ENCODE results near the gene TNPO1. TPM values are rescaled to one million over a fixed set of nuclear protein-coding genes. Genes with fewer than 3 reads are reported as not detected.

Gene TNPO1
- total RNA-seq, 1 donor from 2014 or later = 316 TPM

GRCh38 chr5:72885824-72886223 is 69.4 kb downstream of the TNPO1 start:
- Histone ChIP-seq H4K20me1 (ENCODE audit: low read depth) (peaks cover 5% of the 10 kb centered on the region), H3K9me3 (ENCODE audit: low read depth) (no peaks in the 10 kb centered on the region), H3K9ac (no peak overlapping the region), H2AFZ (replicated peaks) (no peak overlapping the region), H3K4me3 (no peak overlapping the region), H3K36me3 (peaks cover 48% of the 10 kb centered on the region), H3K27ac (no peak overlapping the region), H3K4me2 (no peak overlapping the region), H3K79me2 (ENCODE audit: low read depth) (peaks cover 20% of the 10 kb centered on the region), H3K27me3 (no peaks in the 10 kb centered on the region), H3K4me1 (no peaks in the 10 kb centered on the region), H3F3A (ENCODE audit: low read depth) (no peaks in the 10 kb centered on the region)
- Mint-ChIP-seq H3K27me3 (ENCODE audit: insufficient read depth, low read depth) (no peaks in the 10 kb centered on the region), H3K4me1 (no peaks in the 10 kb centered on the region), H3K4me3 (no peak overlapping the region), H3K27ac (no peak overlapping the region), H3K36me3 (peaks cover 54% of the 10 kb centered on the region), H3K9me3 (no peaks in the 10 kb centered on the region)
- TF ChIP-seq EZH2phosphoT487 (IDR thresholded peaks at IDR 0.05) (no peak), EZH2 (IDR thresholded peaks at IDR 0.05) (no peak)
- TF ChIP-seq, protein P1, sequence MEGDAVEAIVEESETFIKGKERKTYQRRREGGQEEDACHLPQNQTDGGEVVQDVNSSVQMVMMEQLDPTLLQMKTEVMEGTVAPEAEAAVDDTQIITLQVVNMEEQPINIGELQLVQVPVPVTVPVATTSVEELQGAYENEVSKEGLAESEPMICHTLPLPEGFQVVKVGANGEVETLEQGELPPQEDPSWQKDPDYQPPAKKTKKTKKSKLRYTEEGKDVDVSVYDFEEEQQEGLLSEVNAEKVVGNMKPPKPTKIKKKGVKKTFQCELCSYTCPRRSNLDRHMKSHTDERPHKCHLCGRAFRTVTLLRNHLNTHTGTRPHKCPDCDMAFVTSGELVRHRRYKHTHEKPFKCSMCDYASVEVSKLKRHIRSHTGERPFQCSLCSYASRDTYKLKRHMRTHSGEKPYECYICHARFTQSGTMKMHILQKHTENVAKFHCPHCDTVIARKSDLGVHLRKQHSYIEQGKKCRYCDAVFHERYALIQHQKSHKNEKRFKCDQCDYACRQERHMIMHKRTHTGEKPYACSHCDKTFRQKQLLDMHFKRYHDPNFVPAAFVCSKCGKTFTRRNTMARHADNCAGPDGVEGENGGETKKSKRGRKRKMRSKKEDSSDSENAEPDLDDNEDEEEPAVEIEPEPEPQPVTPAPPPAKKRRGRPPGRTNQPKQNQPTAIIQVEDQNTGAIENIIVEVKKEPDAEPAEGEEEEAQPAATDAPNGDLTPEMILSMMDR (IDR thresholded peaks at IDR 0.05) = no peak
- no peak for DNase-seq (ENCODE audit: low spot score)

GRCh38 chr5:72888595-72888994 is 72.1 kb downstream of the TNPO1 start:
- peaks cover 19% of the 10 kb centered on the region for H3K79me2 ChIP-seq (ENCODE audit: low read depth)
- no peak overlapping the region for H2AFZ ChIP-seq (replicated peaks)
- no peak overlapping the region for H3K9ac ChIP-seq
- H3K4me1 Mint-ChIP-seq = no peaks in the 10 kb centered on the region
- no peak overlapping the region for H3K4me3 Mint-ChIP-seq
- peaks cover 40% of the 10 kb centered on the region for H3K36me3 ChIP-seq
- no peaks in the 10 kb centered on the region for H3K9me3 ChIP-seq (ENCODE audit: low read depth)
- H3K9me3 Mint-ChIP-seq = no peaks in the 10 kb centered on the region
- peaks cover 55% of the 10 kb centered on the region for H3K36me3 Mint-ChIP-seq
- H4K20me1 ChIP-seq (ENCODE audit: low read depth) = peaks cover 5% of the 10 kb centered on the region
- no peaks in the 10 kb centered on the region for H3K27me3 Mint-ChIP-seq (ENCODE audit: insufficient read depth, low read depth)
- H3K4me3 ChIP-seq = no peak overlapping the region
- DNase-seq (ENCODE audit: low spot score) = no peak
- H3K27ac ChIP-seq = no peak overlapping the region
- no peaks in the 10 kb centered on the region for H3K27me3 ChIP-seq
- no peaks in the 10 kb centered on the region for H3K4me1 ChIP-seq
- TF ChIP-seq, protein P1 (IDR thresholded peaks at IDR 0.05) = no peak
- no peak for TF ChIP-seq EZH2 (IDR thresholded peaks at IDR 0.05)
- no peak for TF ChIP-seq EZH2phosphoT487 (IDR thresholded peaks at IDR 0.05)
- H3K27ac Mint-ChIP-seq = no peak overlapping the region
- no peaks in the 10 kb centered on the region for H3F3A ChIP-seq (ENCODE audit: low read depth)
- no peak overlapping the region for H3K4me2 ChIP-seq

GRCh38 chr5:72889324-72889723 is 72.9 kb downstream of the TNPO1 start:
- no peaks in the 10 kb centered on the region for H3K4me1 ChIP-seq
- Mint-ChIP-seq H3K9me3 (no peaks in the 10 kb centered on the region), H3K4me1 (no peaks in the 10 kb centered on the region), H3K36me3 (peaks cover 60% of the 10 kb centered on the region), H3K4me3 (no peak overlapping the region), H3K27me3 (ENCODE audit: insufficient read depth, low read depth) (no peaks in the 10 kb centered on the region), H3K27ac (no peak overlapping the region)
- H3K4me3 ChIP-seq = no peak overlapping the region
- H3K9me3 ChIP-seq (ENCODE audit: low read depth) = no peaks in the 10 kb centered on the region
- peaks cover 13% of the 10 kb centered on the region for H3K79me2 ChIP-seq (ENCODE audit: low read depth)
- H3F3A ChIP-seq (ENCODE audit: low read depth) = no peaks in the 10 kb centered on the region
- no peak overlapping the region for H3K27ac ChIP-seq
- no peak overlapping the region for H3K4me2 ChIP-seq
- no peak overlapping the region for H3K9ac ChIP-seq
- TF ChIP-seq EZH2 (IDR thresholded peaks at IDR 0.05) (no peak), EZH2phosphoT487 (IDR thresholded peaks at IDR 0.05) (no peak)
- TF ChIP-seq, protein P1 (IDR thresholded peaks at IDR 0.05) = no peak
- no peaks in the 10 kb centered on the region for H4K20me1 ChIP-seq (ENCODE audit: low read depth)
- H2AFZ ChIP-seq (replicated peaks) = no peak overlapping the region
- peaks cover 41% of the 10 kb centered on the region for H3K36me3 ChIP-seq
- DNase-seq (ENCODE audit: low spot score) = no peak
- H3K27me3 ChIP-seq = no peaks in the 10 kb centered on the region
